Activated CD4-positive, CD25-positive, alpha-beta regulatory T cell (primary cell): ENCODE data around the gene DECR2.
"Not testable (repeated sequence)": the region's sequence is repeated elsewhere in the genome, so short reads cannot be mapped to it uniquely, and the experiment has no call there.

Experiments
- DNase-seq, 4 experiments: peaks; one replicate each; lab custom pipeline; 2025; lab: John Stamatoyannopoulos, UW

Gene DECR2

GRCh38 chr16:379183-379960 lies 22.3 kb upstream of the DECR2 start:
- no peak for DNase-seq

GRCh38 chr16:379961-380761 lies 21.5 kb upstream of the DECR2 start:
- DNase-seq: no peak

- no peak for DNase-seq
These were observed 21.0 kb upstream of the DECR2 start for GRCh38 chr16:380762-381011.

- DNase-seq: no peak
These were observed 20.5 kb upstream of the DECR2 start for GRCh38 chr16:381012-381788.

- peak; percentile 49 to 69 (median 54) for DNase-seq
These were observed 19.6 kb upstream of the DECR2 start, which contains the start of gene PGAP6 for GRCh38 chr16:381789-382717. Gene PGAP6 (minus strand): TSS chr16:381978. CDS start chr16:381821, 157 bp downstream.

- DNase-seq: no peak
These were observed 18.2 kb upstream of the DECR2 start for GRCh38 chr16:383326-384051.

- no peak for DNase-seq
These were observed 15.0 kb upstream of the DECR2 start for GRCh38 chr16:386641-387156.

- DNase-seq: not testable (repeated sequence)
These were observed 13.7 kb upstream of the DECR2 start for GRCh38 chr16:387761-388666.

- no peak for DNase-seq
These were observed 12.3 kb upstream of the DECR2 start for GRCh38 chr16:389352-389751.

GRCh38 chr16:391885-392335 lies 9.8 kb upstream of the DECR2 start:
- peak; percentile 33 to 73 (median 48) for DNase-seq

GRCh38 chr16:392450-393030 lies 9.1 kb upstream of the DECR2 start:
- DNase-seq: no peak

- DNase-seq: no peak
These were observed 5.5 kb upstream of the DECR2 start for GRCh38 chr16:396199-396598.

- no peak for DNase-seq
These were observed 5.1 kb upstream of the DECR2 start for GRCh38 chr16:396605-397004.

GRCh38 chr16:397135-397661 lies 4.5 kb upstream of the DECR2 start, which contains the start of gene NME4:
Gene NME4 (plus strand): TSS chr16:397199. CDS start chr16:397223, 24 bp downstream.
- no peak for DNase-seq

GRCh38 chr16:397736-398332 lies 3.9 kb upstream of the DECR2 start:
- no peak for DNase-seq

- no peak for DNase-seq
These were observed 2.9 kb upstream of the DECR2 start for GRCh38 chr16:398561-399339.

- DNase-seq: no peak
These were observed 2.2 kb upstream of the DECR2 start for GRCh38 chr16:399340-400019.
